PFSK-1 (cell line): ENCODE results near the gene FLT4.

Experiments
- FOXP2 ChIP-seq: optimal IDR thresholded peaks from 2 replicates; pipeline ENCODE3; 2011; ENCODE audit warnings: borderline replicate concordance, control low read depth, inconsistent platforms; ENCODE audit not compliant: insufficient read depth; ENCODE audit errors: extremely low read length, extremely low read depth
- POLR2AphosphoS5 ChIP-seq: IDR thresholded peaks from 2 replicates; pipeline ENCODE4 v1.6.1; 2012; ENCODE audit warnings: low read depth, mild to moderate bottlenecking, control low read depth, low read length, moderate library complexity
- SIN3A ChIP-seq: IDR thresholded peaks from 2 replicates; pipeline ENCODE4 v1.6.1; 2012; ENCODE audit warnings: mild to moderate bottlenecking, low read length, moderate library complexity, borderline replicate concordance; ENCODE audit not compliant: insufficient read depth
- TAF1 ChIP-seq: IDR thresholded peaks from 2 replicates; pipeline ENCODE4 v1.6.1; 2012; ENCODE audit warnings: low read length, control low read depth, borderline replicate concordance; ENCODE audit not compliant: insufficient read depth
- TF ChIP-seq, protein P1 (sequence below), 2 experiments: IDR thresholded peaks; 2 replicates each; pipeline versions ENCODE4 v1.6.1 to v1.8.0; 2011 to 2012; ENCODE audit warnings: low read depth in 2 of 2, low read length in 2 of 2, control low read depth in 1 of 2, inconsistent platforms in 1 of 2, mild to moderate bottlenecking in 1 of 2, moderate library complexity in 1 of 2; ENCODE audit not compliant: insufficient read depth in 1 of 2

DNA sequence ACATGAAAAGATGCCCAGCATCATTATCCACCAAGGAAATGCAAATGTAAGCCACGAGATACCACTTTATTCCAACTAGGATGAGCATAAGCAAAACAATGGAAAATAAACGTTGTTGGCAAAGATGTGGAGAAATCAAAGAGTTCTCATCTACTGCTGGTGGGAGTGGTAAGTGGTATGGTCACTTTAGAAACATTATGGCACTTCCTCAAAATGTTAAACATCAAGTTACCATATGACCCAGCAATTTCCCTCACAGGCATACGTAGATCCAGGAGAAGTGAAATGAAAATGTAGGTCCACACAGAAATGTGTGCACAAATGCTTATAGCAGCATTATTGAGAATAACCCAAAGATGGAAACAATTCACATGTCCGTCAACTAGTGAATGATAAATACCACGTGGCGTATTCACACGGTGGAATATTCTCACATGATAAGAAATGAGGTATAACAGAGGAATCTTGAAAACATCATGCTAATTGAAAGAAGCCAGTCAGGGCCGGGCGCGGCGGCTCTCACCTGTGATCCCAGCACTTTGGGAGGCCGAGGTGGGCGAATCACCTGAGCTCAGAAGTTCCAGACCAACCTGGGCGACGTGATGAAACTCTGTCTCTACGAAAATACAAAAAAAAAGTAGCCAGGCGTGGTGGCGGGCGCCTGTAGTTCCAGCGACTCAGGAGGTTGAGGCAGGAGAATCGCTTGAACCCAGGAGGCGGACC, 16.4 kb upstream of the FLT4 start:
- TF ChIP-seq TAF1, result no peak
- TF ChIP-seq SIN3A, result no peak
- TF ChIP-seq, protein P1, sequence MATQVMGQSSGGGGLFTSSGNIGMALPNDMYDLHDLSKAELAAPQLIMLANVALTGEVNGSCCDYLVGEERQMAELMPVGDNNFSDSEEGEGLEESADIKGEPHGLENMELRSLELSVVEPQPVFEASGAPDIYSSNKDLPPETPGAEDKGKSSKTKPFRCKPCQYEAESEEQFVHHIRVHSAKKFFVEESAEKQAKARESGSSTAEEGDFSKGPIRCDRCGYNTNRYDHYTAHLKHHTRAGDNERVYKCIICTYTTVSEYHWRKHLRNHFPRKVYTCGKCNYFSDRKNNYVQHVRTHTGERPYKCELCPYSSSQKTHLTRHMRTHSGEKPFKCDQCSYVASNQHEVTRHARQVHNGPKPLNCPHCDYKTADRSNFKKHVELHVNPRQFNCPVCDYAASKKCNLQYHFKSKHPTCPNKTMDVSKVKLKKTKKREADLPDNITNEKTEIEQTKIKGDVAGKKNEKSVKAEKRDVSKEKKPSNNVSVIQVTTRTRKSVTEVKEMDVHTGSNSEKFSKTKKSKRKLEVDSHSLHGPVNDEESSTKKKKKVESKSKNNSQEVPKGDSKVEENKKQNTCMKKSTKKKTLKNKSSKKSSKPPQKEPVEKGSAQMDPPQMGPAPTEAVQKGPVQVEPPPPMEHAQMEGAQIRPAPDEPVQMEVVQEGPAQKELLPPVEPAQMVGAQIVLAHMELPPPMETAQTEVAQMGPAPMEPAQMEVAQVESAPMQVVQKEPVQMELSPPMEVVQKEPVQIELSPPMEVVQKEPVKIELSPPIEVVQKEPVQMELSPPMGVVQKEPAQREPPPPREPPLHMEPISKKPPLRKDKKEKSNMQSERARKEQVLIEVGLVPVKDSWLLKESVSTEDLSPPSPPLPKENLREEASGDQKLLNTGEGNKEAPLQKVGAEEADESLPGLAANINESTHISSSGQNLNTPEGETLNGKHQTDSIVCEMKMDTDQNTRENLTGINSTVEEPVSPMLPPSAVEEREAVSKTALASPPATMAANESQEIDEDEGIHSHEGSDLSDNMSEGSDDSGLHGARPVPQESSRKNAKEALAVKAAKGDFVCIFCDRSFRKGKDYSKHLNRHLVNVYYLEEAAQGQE (IDR thresholded peaks at IDR 0.05; ENCODE audit: insufficient read depth in 1 of 2, low read depth in 2 of 2, low read length in 2 of 2), result no peak
- no peak for TF ChIP-seq POLR2AphosphoS5
- no peak for TF ChIP-seq FOXP2
